ENCODE measurements around the gene TOP3A. TPM values are rescaled to one million over a fixed set of nuclear protein-coding genes. Genes with fewer than 3 reads are reported as not detected.

Gene TOP3A
- total RNA-seq, 1 experiment from 2014 or later, result 48.8 TPM

DNA sequence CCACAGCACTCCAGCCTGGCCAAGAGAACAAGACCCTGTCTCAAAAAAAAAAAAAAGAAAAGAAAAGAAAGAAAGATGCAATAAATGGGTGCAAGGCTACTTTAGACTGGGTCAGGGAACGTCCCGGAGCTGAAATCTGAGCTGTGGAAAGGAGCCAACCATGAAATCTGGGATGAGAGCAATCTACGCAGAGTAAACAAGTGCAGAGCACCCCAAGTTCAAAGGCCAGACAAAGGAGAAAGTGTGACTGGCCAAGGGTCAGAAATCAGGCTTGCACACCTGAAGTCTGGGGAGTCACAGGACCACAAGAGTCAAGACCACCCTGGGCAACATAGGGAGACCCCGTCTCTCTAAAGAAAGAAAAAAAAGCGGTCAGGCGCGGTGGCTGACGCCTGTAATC is 45.7 kb upstream of the TOP3A start:
- Histone ChIP-seq H3K79me2 (ENCODE audit: insufficient read depth, low read length) (peaks cover 42% of the 10 kb centered on the region), H3K4me3 (replicated peaks in 1 of 2; ENCODE audit: low read depth in 1 of 2, low read length in 2 of 2) (no peak overlapping the region), H3K9me3 (ENCODE audit: control insufficient read depth in 1 of 2, insufficient read depth in 1 of 2, low read depth in 1 of 2, low read length in 2 of 2) (no peaks in the 10 kb centered on the region), H3K9me2 (ENCODE audit: insufficient read depth) (no peaks in the 10 kb centered on the region), H2AFZ (ENCODE audit: low read depth, low read length, poor library complexity, severe bottlenecking) (no peak overlapping the region), H3K4me1 (ENCODE audit: control insufficient read depth in 1 of 2, insufficient read depth in 2 of 2, low read length in 2 of 2) (peaks cover 8 to 10% of the 10 kb centered on the region in 2 experiments), H3K27me3 (ENCODE audit: insufficient read depth, low read length) (no peaks in the 10 kb centered on the region), H3K36me3 (ENCODE audit: control insufficient read depth in 1 of 2, insufficient read depth in 2 of 2, low read length in 2 of 2) (peaks cover 3 to 7% of the 10 kb centered on the region in 2 experiments; a peak in 2 of 4 replicates), H3K9ac (ENCODE audit: low read length) (no peak overlapping the region), H3K27ac (ENCODE audit: low read depth, low read length) (no peak overlapping the region), H4K20me1 (ENCODE audit: insufficient read depth) (no peaks in the 10 kb centered on the region), H3K4me2 (ENCODE audit: low read length) (no peak overlapping the region)
- ChIA-PET POLR2A (no interaction called here), CTCF (no interaction called here), RAD21 (ENCODE audit: low non-redundant PET in 1 of 2, low total read pairs in 2 of 2, uncharacterized antibody in 2 of 2, unreplicated experiment in 2 of 2) (interaction anchor here in 1 of 2 experiments (0.7 kb wide), 1 partner anchor 100 kb away, joined by 4 read pairs; the partner anchor contains the start of gene MIEF2)
- DNase-seq (ENCODE audit: low read depth, low spot score) (no peak), ATAC-seq (no peak)
- TF ChIP-seq POLR2A (IDR thresholded peaks at IDR 0.05; ENCODE audit: borderline replicate concordance, extremely low read depth, insufficient read depth, insufficient read length) (no peak), FOSL1 (IDR thresholded peaks at IDR 0.05; ENCODE audit: low read depth) (no peak)
- TF ChIP-seq, protein P1, sequence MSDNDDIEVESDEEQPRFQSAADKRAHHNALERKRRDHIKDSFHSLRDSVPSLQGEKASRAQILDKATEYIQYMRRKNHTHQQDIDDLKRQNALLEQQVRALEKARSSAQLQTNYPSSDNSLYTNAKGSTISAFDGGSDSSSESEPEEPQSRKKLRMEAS (IDR thresholded peaks at IDR 0.05), result no peak
- BruUV-seq (replicated peaks), result no TSS peak
- intact Hi-C loops (cut with micrococcal nuclease), result no loop called here

DNA sequence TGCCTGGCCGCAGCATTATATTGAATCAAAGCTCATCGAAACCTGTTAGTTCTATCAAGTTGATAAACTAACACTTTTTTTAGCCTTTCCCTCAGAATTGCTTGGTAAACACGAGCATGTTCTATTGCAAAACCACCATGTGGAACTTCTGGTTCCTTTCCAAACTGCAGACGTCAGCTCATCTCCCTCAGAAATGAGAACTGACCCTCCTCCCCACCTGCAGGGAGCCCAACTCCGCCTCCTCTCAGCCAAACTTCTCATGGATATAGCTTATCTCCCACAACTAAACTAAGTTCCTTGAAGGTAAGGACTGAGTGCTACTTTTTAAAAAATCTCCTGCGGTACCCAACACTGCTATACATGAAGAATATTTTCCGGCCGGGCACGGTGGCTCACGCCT is 41.8 kb upstream of the TOP3A start:
- RAD21 ChIA-PET (ENCODE audit: low non-redundant PET in 1 of 2, low total read pairs in 2 of 2, uncharacterized antibody in 2 of 2, unreplicated experiment in 2 of 2), result no interaction called here
- Histone ChIP-seq H3K9ac (ENCODE audit: low read length) (no peak overlapping the region), H3K9me3 (ENCODE audit: control insufficient read depth in 1 of 2, insufficient read depth in 1 of 2, low read depth in 1 of 2, low read length in 2 of 2) (no peaks in the 10 kb centered on the region), H4K20me1 (ENCODE audit: insufficient read depth) (no peaks in the 10 kb centered on the region), H3K27ac (ENCODE audit: low read depth, low read length) (no peak overlapping the region), H2AFZ (ENCODE audit: low read depth, low read length, poor library complexity, severe bottlenecking) (no peak overlapping the region), H3K4me1 (ENCODE audit: control insufficient read depth in 1 of 2, insufficient read depth in 2 of 2, low read length in 2 of 2) (no peaks in the 10 kb centered on the region; a peak in 1 of 4 replicates), H3K27me3 (ENCODE audit: insufficient read depth, low read length) (no peaks in the 10 kb centered on the region), H3K4me3 (replicated peaks in 1 of 2; ENCODE audit: low read depth in 1 of 2, low read length in 2 of 2) (no peak overlapping the region), H3K9me2 (ENCODE audit: insufficient read depth) (no peaks in the 10 kb centered on the region), H3K36me3 (ENCODE audit: control insufficient read depth in 1 of 2, insufficient read depth in 2 of 2, low read length in 2 of 2) (peaks cover 7 to 12% of the 10 kb centered on the region in 2 experiments; a peak in 3 of 4 replicates), H3K79me2 (ENCODE audit: insufficient read depth, low read length) (peaks cover 27% of the 10 kb centered on the region), H3K4me2 (ENCODE audit: low read length) (no peak overlapping the region)
- DNase-seq (ENCODE audit: low read depth, low spot score), result no peak
- intact Hi-C loops (cut with micrococcal nuclease), result no loop called here
- CTCF ChIA-PET, result no interaction called here
- POLR2A ChIA-PET, result no interaction called here
- ATAC-seq, result no peak
- BruUV-seq (replicated peaks), result no TSS peak
- TF ChIP-seq JUND (IDR thresholded peaks at IDR 0.05), result no peak
- no peak for TF ChIP-seq SP1 (IDR thresholded peaks at IDR 0.05; ENCODE audit: low read depth)
- no peak for TF ChIP-seq SIN3A (IDR thresholded peaks at IDR 0.05; ENCODE audit: low read depth)
- no peak for TF ChIP-seq CBX3 (IDR thresholded peaks at IDR 0.05; ENCODE audit: low read depth)
- TF ChIP-seq POLR2A (IDR thresholded peaks at IDR 0.05; ENCODE audit: borderline replicate concordance, extremely low read depth, insufficient read depth, insufficient read length), result no peak
- TF ChIP-seq, protein P2, sequence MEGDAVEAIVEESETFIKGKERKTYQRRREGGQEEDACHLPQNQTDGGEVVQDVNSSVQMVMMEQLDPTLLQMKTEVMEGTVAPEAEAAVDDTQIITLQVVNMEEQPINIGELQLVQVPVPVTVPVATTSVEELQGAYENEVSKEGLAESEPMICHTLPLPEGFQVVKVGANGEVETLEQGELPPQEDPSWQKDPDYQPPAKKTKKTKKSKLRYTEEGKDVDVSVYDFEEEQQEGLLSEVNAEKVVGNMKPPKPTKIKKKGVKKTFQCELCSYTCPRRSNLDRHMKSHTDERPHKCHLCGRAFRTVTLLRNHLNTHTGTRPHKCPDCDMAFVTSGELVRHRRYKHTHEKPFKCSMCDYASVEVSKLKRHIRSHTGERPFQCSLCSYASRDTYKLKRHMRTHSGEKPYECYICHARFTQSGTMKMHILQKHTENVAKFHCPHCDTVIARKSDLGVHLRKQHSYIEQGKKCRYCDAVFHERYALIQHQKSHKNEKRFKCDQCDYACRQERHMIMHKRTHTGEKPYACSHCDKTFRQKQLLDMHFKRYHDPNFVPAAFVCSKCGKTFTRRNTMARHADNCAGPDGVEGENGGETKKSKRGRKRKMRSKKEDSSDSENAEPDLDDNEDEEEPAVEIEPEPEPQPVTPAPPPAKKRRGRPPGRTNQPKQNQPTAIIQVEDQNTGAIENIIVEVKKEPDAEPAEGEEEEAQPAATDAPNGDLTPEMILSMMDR (IDR thresholded peaks at IDR 0.05 in 2 of 3, conservative IDR thresholded peaks at IDR 0.05 in 1 of 3; ENCODE audit: borderline replicate concordance in 1 of 3, insufficient read depth in 1 of 3, low read depth in 2 of 3, low read length in 2 of 3), result no peak
- no peak for TF ChIP-seq EZH2phosphoT487 (IDR thresholded peaks at IDR 0.05; ENCODE audit: borderline replicate concordance)
- TF ChIP-seq, protein P3, sequence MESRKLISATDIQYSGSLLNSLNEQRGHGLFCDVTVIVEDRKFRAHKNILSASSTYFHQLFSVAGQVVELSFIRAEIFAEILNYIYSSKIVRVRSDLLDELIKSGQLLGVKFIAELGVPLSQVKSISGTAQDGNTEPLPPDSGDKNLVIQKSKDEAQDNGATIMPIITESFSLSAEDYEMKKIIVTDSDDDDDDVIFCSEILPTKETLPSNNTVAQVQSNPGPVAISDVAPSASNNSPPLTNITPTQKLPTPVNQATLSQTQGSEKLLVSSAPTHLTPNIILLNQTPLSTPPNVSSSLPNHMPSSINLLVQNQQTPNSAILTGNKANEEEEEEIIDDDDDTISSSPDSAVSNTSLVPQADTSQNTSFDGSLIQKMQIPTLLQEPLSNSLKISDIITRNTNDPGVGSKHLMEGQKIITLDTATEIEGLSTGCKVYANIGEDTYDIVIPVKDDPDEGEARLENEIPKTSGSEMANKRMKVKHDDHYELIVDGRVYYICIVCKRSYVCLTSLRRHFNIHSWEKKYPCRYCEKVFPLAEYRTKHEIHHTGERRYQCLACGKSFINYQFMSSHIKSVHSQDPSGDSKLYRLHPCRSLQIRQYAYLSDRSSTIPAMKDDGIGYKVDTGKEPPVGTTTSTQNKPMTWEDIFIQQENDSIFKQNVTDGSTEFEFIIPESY (IDR thresholded peaks at IDR 0.05; ENCODE audit: extremely low read depth, insufficient replicate concordance, low read length), result no peak
- TF ChIP-seq POLR2AphosphoS5 (IDR thresholded peaks at IDR 0.05; ENCODE audit: low read depth, low read length), result no peak
- TF ChIP-seq, protein P1 (IDR thresholded peaks at IDR 0.05), result no peak
- TF ChIP-seq TCF7L2 (IDR thresholded peaks at IDR 0.05; ENCODE audit: borderline replicate concordance, extremely low read depth, insufficient read depth, insufficient read length), result no peak
- no peak for TF ChIP-seq SRF (IDR thresholded peaks at IDR 0.05; ENCODE audit: low read depth)
- no peak for TF ChIP-seq RAD21 (IDR thresholded peaks at IDR 0.05; ENCODE audit: low read depth)
- no peak for TF ChIP-seq YY1 (IDR thresholded peaks at IDR 0.05; ENCODE audit: extremely low read depth, insufficient replicate concordance, low read depth, low read length)
- TF ChIP-seq, protein P4, sequence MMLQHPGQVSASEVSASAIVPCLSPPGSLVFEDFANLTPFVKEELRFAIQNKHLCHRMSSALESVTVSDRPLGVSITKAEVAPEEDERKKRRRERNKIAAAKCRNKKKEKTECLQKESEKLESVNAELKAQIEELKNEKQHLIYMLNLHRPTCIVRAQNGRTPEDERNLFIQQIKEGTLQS (IDR thresholded peaks at IDR 0.05), result no peak
- no peak for TF ChIP-seq ZFX (IDR thresholded peaks at IDR 0.05)
